ENCODE data around the gene IFNW1. TPM values are rescaled to one million over a fixed set of nuclear protein-coding genes. Genes with fewer than 3 reads are reported as not detected.
"Not testable (repeated sequence)": the region's sequence is repeated elsewhere in the genome, so short reads cannot be mapped to it uniquely, and the experiment has no call there.

Gene IFNW1
- total and polyA plus RNA-seq, 7 donors: not detected

DNA sequence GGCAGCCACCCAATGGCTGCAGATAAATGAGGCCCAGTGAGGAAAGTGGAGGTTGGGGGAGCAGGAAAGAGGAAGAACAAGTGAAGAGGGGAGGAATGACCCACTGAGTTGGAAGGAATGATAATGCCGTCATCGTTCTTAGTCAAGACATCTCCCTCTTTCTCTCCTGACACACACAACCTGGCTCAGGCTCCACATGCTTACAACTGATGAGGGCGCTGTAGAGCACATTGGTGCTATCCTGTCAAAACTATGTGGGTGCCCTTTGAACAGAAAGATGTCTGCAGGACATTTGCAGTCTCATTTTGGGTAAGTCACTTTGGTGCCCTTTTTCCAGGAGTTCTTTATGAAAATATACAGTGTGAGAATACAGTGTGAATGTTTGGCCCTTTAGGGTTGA lies 5.9 kb downstream of the IFNW1 start:
- 67 to 74% (median 70%) methylated on average over 3 of the region's 3 CpGs for WGBS, 3 donors
- DNase-seq: no peak
- H3K36me3 ChIP-seq (ENCODE audit: insufficient read depth in 1 of 2, low read depth in 1 of 2): no peaks in the 10 kb centered on the region
- H3K27me3 ChIP-seq (ENCODE audit: insufficient read depth in 3 of 3, low read length in 2 of 3): no peaks in the 10 kb centered on the region
- no peak overlapping the region for H3K27ac ChIP-seq
- no peak overlapping the region for H3K4me3 ChIP-seq
- intact Hi-C loops (cut with DNase I): no loop called here
- H3K9me3 ChIP-seq: no peaks in the 10 kb centered on the region
- ATAC-seq: no peak
- no peaks in the 10 kb centered on the region for H3K4me1 ChIP-seq
- TF ChIP-seq, protein P1, sequence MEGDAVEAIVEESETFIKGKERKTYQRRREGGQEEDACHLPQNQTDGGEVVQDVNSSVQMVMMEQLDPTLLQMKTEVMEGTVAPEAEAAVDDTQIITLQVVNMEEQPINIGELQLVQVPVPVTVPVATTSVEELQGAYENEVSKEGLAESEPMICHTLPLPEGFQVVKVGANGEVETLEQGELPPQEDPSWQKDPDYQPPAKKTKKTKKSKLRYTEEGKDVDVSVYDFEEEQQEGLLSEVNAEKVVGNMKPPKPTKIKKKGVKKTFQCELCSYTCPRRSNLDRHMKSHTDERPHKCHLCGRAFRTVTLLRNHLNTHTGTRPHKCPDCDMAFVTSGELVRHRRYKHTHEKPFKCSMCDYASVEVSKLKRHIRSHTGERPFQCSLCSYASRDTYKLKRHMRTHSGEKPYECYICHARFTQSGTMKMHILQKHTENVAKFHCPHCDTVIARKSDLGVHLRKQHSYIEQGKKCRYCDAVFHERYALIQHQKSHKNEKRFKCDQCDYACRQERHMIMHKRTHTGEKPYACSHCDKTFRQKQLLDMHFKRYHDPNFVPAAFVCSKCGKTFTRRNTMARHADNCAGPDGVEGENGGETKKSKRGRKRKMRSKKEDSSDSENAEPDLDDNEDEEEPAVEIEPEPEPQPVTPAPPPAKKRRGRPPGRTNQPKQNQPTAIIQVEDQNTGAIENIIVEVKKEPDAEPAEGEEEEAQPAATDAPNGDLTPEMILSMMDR (IDR thresholded peaks at IDR 0.05): no peak

DNA sequence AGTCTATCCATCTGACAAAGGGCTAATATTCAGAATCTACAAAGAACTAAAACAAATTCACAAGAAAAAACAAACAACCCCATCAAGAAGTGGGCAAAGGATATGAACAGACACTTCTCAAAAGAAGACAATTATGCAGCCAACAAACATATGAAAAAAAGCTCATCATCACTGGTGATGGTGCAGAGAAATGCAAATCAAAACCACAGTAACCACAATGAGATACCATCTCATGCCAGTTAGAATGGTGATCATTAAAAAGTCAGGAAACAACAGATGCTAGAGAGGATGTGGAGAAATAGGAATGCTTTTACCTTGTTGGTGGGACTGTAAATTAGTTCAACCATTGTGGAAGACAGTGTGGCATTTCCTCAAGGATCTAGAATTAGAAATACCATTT lies 13.4 kb downstream of the IFNW1 start:
- H3K27me3 ChIP-seq (ENCODE audit: insufficient read depth in 3 of 3, low read length in 2 of 3); ATAC-seq; H3K4me3 ChIP-seq; H3K36me3 ChIP-seq (ENCODE audit: insufficient read depth in 1 of 2, low read depth in 1 of 2); H3K27ac ChIP-seq; H3K9me3 ChIP-seq; H3K4me1 ChIP-seq; intact Hi-C loops (cut with DNase I); DNase-seq: not testable (repeated sequence)

DNA sequence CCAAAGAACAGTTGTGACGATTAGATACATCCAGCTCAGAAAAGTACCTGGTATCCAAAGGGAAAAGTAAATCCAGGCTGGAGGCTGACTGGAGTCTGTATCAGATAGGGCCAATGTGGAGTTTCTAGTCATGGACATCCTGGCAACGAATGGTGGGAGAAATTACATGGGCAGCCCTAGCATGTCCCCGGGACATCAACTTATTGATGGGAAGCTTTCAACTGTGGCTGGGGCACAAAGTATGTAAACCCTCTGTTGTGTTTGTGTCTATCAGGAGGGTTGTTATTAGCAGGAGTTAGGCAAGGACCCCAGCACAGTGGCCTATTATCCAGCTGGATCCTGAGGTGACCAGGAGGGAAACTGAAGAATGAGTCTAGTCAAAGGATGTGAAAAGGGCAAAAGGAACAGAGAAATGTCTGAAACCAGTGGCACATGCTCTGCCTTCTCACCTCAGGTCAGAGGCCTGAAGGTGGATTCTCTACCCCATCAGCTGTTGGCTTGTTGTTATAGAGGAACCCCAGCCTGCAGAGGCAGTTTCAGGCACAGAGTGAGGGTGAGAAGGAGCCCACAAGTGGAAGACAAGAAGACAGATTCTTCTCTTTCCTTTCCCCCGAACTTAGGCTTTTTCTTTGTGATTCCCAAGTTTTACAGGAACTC lies 19.9 kb downstream of the IFNW1 start:
- Histone ChIP-seq H3K4me1 (no peaks in the 10 kb centered on the region), H3K36me3 (ENCODE audit: insufficient read depth in 1 of 2, low read depth in 1 of 2) (no peaks in the 10 kb centered on the region), H3K4me3 (no peak overlapping the region), H3K27ac (no peak overlapping the region), H3K27me3 (ENCODE audit: insufficient read depth in 3 of 3, low read length in 2 of 3) (no peaks in the 10 kb centered on the region), H3K9me3 (no peaks in the 10 kb centered on the region)
- no peak for DNase-seq
- TF ChIP-seq, protein P1 (IDR thresholded peaks at IDR 0.05): no peak
- intact Hi-C loops (cut with DNase I): no loop called here
- WGBS, 3 donors: 75 to 91% (median 86%) methylated on average over 4 of the region's 4 CpGs
- no peak for ATAC-seq

DNA sequence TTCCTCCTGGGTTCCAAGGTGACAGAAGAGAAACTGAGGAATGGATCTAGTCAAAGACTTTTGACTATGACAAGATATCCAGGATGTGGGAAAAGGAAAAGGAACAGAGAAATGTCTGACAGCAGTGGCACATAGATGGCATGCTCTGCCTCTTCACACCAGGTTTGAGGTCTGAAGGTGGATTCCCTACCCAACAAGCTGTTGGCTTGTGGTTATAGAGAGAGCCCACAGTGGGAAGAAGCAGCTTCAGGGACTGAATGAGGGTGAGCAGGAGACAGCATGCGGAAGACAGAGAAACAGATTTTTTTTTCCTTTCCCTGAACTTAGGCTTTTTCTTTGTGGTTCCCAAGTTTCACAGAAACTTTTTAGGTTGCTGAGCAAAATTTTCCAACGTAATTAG lies 20.6 kb downstream of the IFNW1 start:
- Histone ChIP-seq H3K27me3 (ENCODE audit: insufficient read depth in 3 of 3, low read length in 2 of 3) (no peaks in the 10 kb centered on the region), H3K36me3 (ENCODE audit: insufficient read depth in 1 of 2, low read depth in 1 of 2) (no peaks in the 10 kb centered on the region), H3K4me3 (no peak overlapping the region), H3K27ac (no peak overlapping the region), H3K9me3 (no peaks in the 10 kb centered on the region), H3K4me1 (no peaks in the 10 kb centered on the region)
- WGBS, 3 donors: 91 to 93% (median 91%) methylated on average over 2 of the region's 2 CpGs
- TF ChIP-seq, protein P1 (IDR thresholded peaks at IDR 0.05): no peak
- DNase-seq (no peak), ATAC-seq (no peak)
- intact Hi-C loops (cut with DNase I): no loop called here

DNA sequence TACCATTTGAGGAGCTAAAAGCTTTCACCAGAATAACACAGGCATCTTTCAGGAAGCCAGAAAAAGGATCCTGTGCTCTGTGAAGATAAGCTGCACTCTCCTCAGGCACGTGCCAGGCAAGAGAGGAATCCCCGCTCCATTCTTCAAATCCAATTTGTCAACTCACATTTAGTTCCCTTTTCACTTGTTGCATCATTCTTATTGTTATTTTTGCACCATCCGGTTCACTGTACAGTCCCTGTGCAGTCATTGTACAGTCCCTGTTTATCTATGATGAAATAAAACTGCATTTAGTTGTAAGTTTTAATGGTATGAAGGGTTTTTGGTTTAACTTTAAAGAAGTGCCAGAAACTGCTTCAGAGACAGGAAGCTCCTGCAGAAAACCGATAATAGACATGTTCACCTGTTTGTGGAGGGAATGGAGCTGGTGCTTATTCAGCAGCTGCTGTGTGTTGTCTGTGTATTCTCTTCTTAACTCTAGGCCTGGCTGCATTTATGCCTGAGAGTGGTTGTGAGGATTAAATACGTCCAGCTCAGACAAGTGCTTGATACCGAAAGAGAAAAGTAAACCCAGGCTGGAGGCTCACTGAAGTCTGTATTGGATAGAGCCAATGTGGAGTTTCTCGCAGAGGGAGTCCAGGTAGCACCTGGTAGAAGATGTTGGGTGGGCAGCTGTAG lies 22.4 kb downstream of the IFNW1 start:
- intact Hi-C loops (cut with DNase I): loop anchor here (10.0 kb wide), 3 partner anchors 144 to 764 kb away; partner anchors contain the start of gene MLLT3 (in 1 of the 2)
- TF ChIP-seq, protein P1 (IDR thresholded peaks at IDR 0.05): no peak
- no peak overlapping the region for H3K4me3 ChIP-seq
- H3K36me3 ChIP-seq (ENCODE audit: insufficient read depth in 1 of 2, low read depth in 1 of 2): no peaks in the 10 kb centered on the region
- H3K9me3 ChIP-seq: no peaks in the 10 kb centered on the region
- H3K27me3 ChIP-seq (ENCODE audit: insufficient read depth in 3 of 3, low read length in 2 of 3): no peaks in the 10 kb centered on the region
- ATAC-seq (no peak), DNase-seq (no peak)
- H3K4me1 ChIP-seq: no peaks in the 10 kb centered on the region
- WGBS, 3 donors: 66 to 77% (median 69%) methylated on average over 7 of the region's 7 CpGs
- no peak overlapping the region for H3K27ac ChIP-seq

All from psoas muscle (tissue), 8 donors.